Ishikawa (cell line): Measurements from ENCODE around the gene DNM2.

ENCODE experiments used
- FOXM1 ChIP-seq: IDR thresholded peaks from 2 replicates; pipeline ENCODE4 v1.6.1; 2012; ENCODE audit warnings: low read depth, borderline replicate concordance
- REST ChIP-seq: IDR thresholded peaks from 2 replicates; pipeline ENCODE4 v1.6.1; 2012; ENCODE audit warnings: low read depth, mild to moderate bottlenecking
- TCF12 ChIP-seq: IDR thresholded peaks from 2 replicates; pipeline ENCODE4 v1.6.1; 2012; ENCODE audit warnings: low read depth
- TEAD4 ChIP-seq: IDR thresholded peaks from 2 replicates; pipeline ENCODE4 v1.6.1; 2012

GRCh38 chr19:10835089-10835753 lies 117.3 kb downstream of the DNM2 start:
- TF ChIP-seq REST (no peak), TEAD4 (no peak), FOXM1 (no peak), TCF12 (no peak)
